Measurements from ENCODE around the gene PTRHD1. TPM values are rescaled to one million over a fixed set of nuclear protein-coding genes. Genes with fewer than 3 reads are reported as not detected.
"Not testable (repeated sequence)": the region's sequence is repeated elsewhere in the genome, so short reads cannot be mapped to it uniquely, and the experiment has no call there.

The PTRHD1 gene
- total RNA-seq, 1 donor from 2014 or later, result 58.3 TPM

DNA sequence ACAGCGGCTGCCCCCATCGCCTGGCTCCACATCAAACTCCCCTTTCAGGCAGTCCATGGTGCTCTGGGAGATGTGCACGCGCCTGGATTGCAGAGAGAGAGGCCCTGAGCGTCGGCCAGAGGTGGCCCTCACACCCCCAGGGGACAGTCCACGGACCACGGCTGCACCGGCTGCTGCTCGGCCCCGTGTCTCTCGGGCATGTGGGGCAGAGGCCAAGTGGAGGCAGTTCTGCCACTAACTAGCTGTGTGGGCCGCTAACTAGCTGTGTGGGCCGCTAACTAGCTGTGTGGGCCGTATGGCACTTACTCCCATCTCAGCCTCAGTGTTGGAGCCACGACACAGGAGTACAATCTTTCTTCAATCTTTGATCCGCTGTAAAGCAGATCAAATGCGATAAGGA lies 45.4 kb upstream of the PTRHD1 start:
- DNase-seq (ENCODE audit: low read depth), result no peak
- no peak overlapping the region for H3K4me3 ChIP-seq (ENCODE audit: low read depth, low read length)
- TF ChIP-seq, protein P1, sequence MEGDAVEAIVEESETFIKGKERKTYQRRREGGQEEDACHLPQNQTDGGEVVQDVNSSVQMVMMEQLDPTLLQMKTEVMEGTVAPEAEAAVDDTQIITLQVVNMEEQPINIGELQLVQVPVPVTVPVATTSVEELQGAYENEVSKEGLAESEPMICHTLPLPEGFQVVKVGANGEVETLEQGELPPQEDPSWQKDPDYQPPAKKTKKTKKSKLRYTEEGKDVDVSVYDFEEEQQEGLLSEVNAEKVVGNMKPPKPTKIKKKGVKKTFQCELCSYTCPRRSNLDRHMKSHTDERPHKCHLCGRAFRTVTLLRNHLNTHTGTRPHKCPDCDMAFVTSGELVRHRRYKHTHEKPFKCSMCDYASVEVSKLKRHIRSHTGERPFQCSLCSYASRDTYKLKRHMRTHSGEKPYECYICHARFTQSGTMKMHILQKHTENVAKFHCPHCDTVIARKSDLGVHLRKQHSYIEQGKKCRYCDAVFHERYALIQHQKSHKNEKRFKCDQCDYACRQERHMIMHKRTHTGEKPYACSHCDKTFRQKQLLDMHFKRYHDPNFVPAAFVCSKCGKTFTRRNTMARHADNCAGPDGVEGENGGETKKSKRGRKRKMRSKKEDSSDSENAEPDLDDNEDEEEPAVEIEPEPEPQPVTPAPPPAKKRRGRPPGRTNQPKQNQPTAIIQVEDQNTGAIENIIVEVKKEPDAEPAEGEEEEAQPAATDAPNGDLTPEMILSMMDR (conservative IDR thresholded peaks at IDR 0.05; ENCODE audit: low read depth, low read length), result no peak

DNA sequence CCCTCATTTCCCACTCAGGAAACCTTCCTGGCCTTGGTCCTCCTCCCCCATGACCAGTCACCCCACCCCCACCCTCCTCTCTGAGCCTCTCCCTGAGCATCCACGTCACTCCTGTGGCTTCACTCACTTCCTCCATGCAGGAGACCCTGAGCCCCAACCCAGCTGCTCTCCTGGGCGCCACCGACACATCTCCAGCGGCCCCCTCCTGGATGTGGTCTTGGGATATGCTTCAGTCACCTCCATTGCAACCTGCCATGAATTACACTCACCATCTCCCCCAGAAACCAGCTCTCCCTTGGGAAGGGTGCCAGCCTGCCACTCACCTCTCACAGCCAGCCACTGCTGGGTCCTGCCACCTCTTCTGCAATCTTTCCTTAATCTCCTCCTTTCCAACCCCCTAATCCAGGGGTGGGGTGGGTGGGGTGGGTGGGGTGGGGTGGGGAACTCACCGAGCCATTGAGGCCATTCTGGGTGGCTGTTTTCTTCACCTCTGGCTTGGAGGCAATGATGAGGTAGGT lies 44.9 kb upstream of the PTRHD1 start:
- TF ChIP-seq, protein P1 (conservative IDR thresholded peaks at IDR 0.05; ENCODE audit: low read depth, low read length), result no peak

DNA sequence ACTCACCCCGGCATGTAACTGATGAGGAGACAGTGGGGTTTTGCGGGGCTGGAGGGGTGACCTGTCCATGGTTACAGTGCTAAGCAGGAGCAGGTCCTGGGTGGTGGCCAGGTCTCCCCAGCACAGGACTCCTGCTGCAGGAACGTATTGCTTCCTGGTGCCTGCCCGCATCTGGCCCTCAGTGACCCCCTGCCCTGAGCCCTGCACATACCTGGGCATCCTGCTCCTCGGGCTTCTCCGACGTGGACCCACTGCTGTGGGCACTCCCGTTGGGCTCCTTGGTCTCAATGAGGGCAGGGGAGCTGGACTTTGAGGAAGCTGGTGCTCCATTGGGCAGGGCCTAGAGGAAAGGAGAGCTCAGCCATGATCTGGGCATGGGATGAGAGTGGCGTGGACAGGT lies 43.5 kb upstream of the PTRHD1 start:
- DNase-seq (ENCODE audit: low read depth), result no peak
- H3K4me3 ChIP-seq (ENCODE audit: low read depth, low read length), result no peak overlapping the region
- TF ChIP-seq, protein P1 (conservative IDR thresholded peaks at IDR 0.05; ENCODE audit: low read depth, low read length), result no peak

More for the DNA sequence above, 44.9 kb upstream of the PTRHD1 start:
- DNase-seq (ENCODE audit: low read depth), result no peak
- H3K4me3 ChIP-seq (ENCODE audit: low read depth, low read length), result no peak overlapping the region

- TF ChIP-seq, protein P1 (conservative IDR thresholded peaks at IDR 0.05; ENCODE audit: low read depth, low read length), result no peak
- H3K4me3 ChIP-seq (ENCODE audit: low read depth, low read length), result no peak overlapping the region
- no peak for DNase-seq (ENCODE audit: low read depth)
Measured at GRCh38 chr2:24836206-24836605, 43.0 kb upstream of the PTRHD1 start.

GRCh38 chr2:24835411-24835810 lies 42.2 kb upstream of the PTRHD1 start:
- H3K4me3 ChIP-seq (ENCODE audit: low read depth, low read length); DNase-seq (ENCODE audit: low read depth): not testable (repeated sequence)

DNA sequence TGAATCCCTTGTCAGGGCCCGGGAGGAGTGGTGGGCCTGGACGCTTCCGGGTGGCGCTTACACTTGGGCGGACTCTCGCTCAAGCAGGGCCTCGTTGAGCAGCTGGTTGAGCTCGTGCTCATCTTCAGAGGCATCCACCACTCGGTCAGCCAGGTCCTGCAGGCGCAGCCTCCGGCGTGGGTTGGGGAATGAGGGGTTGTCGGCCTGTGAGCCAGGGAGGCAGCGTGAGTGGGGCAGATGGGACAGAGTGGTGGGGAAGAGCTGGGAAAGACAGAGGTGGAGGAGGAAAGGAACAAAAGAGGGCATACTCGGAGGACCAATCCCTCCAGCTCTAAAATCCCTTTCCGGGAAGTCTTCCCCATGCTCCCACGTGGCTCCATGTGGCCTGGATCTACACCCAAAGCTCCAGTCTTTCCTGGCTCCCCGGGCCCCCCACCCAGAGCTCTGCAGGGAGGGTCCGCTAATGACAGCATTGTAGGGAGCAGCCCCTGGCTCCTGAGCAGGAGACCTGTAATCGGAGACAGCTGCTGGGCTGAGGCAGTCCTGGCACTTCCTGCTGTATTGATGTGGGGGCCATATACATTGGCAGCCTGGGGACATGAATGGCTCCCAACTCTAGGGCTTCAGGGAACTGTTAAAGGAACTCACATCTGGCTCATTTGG lies 41.7 kb upstream of the PTRHD1 start:
- DNase-seq (ENCODE audit: low read depth), result no peak
- TF ChIP-seq, protein P1 (conservative IDR thresholded peaks at IDR 0.05; ENCODE audit: low read depth, low read length), result no peak
- H3K4me3 ChIP-seq (ENCODE audit: low read depth, low read length), result no peak overlapping the region

DNA sequence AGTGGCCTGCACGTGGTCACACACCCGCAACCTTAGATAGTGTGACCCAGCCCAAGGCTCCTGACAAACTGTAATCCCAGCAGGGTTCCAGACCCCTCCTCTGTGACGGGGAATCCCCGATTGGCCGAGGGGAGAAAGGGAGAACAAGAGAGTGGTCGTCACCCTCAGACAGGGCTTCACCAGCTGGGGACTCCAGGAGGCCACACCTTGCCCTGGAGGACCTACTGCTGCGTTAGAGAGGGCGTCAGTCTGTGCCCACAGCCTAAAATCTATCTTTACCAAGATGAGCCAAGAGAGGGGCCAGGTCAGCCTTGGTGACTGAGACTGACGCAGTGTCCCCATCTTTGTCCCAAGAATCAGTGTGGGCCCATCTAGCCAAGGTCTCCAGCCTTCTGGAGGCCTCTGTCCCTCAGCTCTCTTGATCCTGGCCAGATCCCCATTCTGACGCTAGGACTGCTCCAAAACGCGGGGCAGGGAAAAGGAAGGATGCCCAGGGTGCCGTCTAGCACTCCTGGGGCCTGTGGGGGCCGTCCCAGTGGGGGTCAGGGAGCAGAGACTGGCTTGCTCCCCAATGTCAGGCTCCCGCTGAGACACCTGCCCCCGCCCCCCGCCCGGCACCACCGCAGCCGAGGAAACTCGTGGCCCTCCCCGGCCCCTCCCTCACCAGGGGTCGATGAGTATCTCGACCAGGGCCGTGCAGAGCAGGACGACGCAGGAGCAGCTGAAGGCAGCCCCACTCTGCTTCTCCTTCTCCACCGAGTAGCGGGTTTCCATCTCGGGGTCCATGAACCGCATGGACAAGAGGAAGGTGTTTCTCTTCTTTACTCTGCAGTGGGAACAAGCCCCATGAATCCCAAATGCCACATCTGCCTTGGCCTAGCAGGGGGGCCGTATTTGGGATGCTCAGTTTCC lies 40.9 kb upstream of the PTRHD1 start:
- TF ChIP-seq, protein P1 (conservative IDR thresholded peaks at IDR 0.05; ENCODE audit: low read depth, low read length), result no peak
- no peak for DNase-seq (ENCODE audit: low read depth)
- H3K4me3 ChIP-seq (ENCODE audit: low read depth, low read length), result no peak overlapping the region
